Mesothelial cell of epicardium (in vitro differentiated cells): ENCODE results near the gene CCL26. TPM values are rescaled to one million over a fixed set of nuclear protein-coding genes. Genes with fewer than 3 reads are reported as not detected.

Experiments used
- DNase-seq, 2 experiments: peaks; one replicate each; pipeline ENCODE4 v3.0.0; 2021; ENCODE audit warnings: low spot score in 2 of 2; ENCODE audit not compliant: unreplicated experiment in 2 of 2
- H3K27ac Mint-ChIP-seq: 2 replicates; pipeline ENCODE4 v1.8.0; 2021; ENCODE audit warnings: mixed read lengths
- H3K27me3 Mint-ChIP-seq: 2 replicates; pipeline ENCODE4 v1.8.0; 2021; ENCODE audit warnings: low read depth, mixed read lengths
- H3K36me3 Mint-ChIP-seq: 2 replicates; pipeline ENCODE4 v1.8.0; 2021; ENCODE audit warnings: mixed read lengths
- H3K4me1 Mint-ChIP-seq: 2 replicates; pipeline ENCODE4 v1.8.0; 2021; ENCODE audit warnings: mixed read lengths
- H3K4me3 Mint-ChIP-seq: 2 replicates; pipeline ENCODE4 v1.8.0; 2021; ENCODE audit warnings: mild to moderate bottlenecking, moderate library complexity, mixed read lengths
- H3K9me3 Mint-ChIP-seq: 2 replicates; pipeline ENCODE4 v1.8.0; 2021; ENCODE audit warnings: mixed read lengths
- CTCF ChIP-seq: fragments of 200-600 bp; sonication (generic); IDR thresholded peaks from one replicate; pipeline ENCODE4 v1.5.0; 2021; ENCODE audit warnings: antibody characterized with exemption; ENCODE audit not compliant: unreplicated experiment
- total RNA-seq: library from RNA; stranded (reverse); gene quantifications from 3 replicates; pipeline ENCODE4 v1.2.1, GENCODE V29; 2021

The CCL26 gene
- total RNA-seq, 1 donor from 2014 or later: not detected

GRCh38 chr7:75738975-75739795 is 32.8 kb downstream of the CCL26 start:
- Mint-ChIP-seq H3K27me3 (peaks cover 37% of the 10 kb centered on the region), H3K36me3 (no peaks in the 10 kb centered on the region), H3K27ac (peak overlapping the region; percentile 93), H3K9me3 (no peaks in the 10 kb centered on the region), H3K4me3 (peak overlapping the region; percentile 95), H3K4me1 (peaks cover 25% of the 10 kb centered on the region)
- DNase-seq: peak; percentile 100
- no peak for TF ChIP-seq CTCF

GRCh38 chr7:75738604-75738974 is 33.4 kb downstream of the CCL26 start, which contains the start of gene HIP1:
Gene HIP1, minus strand, starts transcription at chr7:75738941. Its CDS starts 21 bp downstream, at chr7:75738920.
- Mint-ChIP-seq H3K27me3 (peaks cover 37% of the 10 kb centered on the region), H3K36me3 (no peaks in the 10 kb centered on the region), H3K4me1 (peaks cover 25% of the 10 kb centered on the region), H3K9me3 (no peaks in the 10 kb centered on the region), H3K4me3 (peak within 1 kb of the TSS; percentile 95), H3K27ac (peak within 1 kb of the TSS; percentile 93)
- no peak for DNase-seq
- TF ChIP-seq CTCF: no peak

GRCh38 chr7:75737856-75738603 is 34.0 kb downstream of the CCL26 start:
- Mint-ChIP-seq H3K27me3 (peaks cover 34% of the 10 kb centered on the region), H3K4me1 (peaks cover 28% of the 10 kb centered on the region), H3K9me3 (no peaks in the 10 kb centered on the region), H3K27ac (peak overlapping the region; percentile 56), H3K4me3 (peak overlapping the region; percentile 85), H3K36me3 (no peaks in the 10 kb centered on the region)
- no peak for TF ChIP-seq CTCF
- peak; percentile 35 to 55 for DNase-seq

GRCh38 chr7:75735581-75736350 is 36.2 kb downstream of the CCL26 start:
- Mint-ChIP-seq H3K4me1 (peaks cover 24% of the 10 kb centered on the region), H3K27me3 (peaks cover 28% of the 10 kb centered on the region), H3K27ac (no peak overlapping the region), H3K4me3 (no peak overlapping the region), H3K9me3 (no peaks in the 10 kb centered on the region), H3K36me3 (no peaks in the 10 kb centered on the region)
- TF ChIP-seq CTCF: no peak
- no peak for DNase-seq
